SIG-M5 treated with dmso at 0.1 percent for 504 hours (cell line): Measurements from ENCODE around the gene NTMT2.
"Not testable (repeated sequence)": the region's sequence is repeated elsewhere in the genome, so short reads cannot be mapped to it uniquely, and the experiment has no call there.

Experiments
- DNase-seq: peaks from one replicate; lab custom pipeline; 2025; ENCODE audit not compliant: unreplicated experiment; lab: John Stamatoyannopoulos, UW

NTMT2 gene

DNA sequence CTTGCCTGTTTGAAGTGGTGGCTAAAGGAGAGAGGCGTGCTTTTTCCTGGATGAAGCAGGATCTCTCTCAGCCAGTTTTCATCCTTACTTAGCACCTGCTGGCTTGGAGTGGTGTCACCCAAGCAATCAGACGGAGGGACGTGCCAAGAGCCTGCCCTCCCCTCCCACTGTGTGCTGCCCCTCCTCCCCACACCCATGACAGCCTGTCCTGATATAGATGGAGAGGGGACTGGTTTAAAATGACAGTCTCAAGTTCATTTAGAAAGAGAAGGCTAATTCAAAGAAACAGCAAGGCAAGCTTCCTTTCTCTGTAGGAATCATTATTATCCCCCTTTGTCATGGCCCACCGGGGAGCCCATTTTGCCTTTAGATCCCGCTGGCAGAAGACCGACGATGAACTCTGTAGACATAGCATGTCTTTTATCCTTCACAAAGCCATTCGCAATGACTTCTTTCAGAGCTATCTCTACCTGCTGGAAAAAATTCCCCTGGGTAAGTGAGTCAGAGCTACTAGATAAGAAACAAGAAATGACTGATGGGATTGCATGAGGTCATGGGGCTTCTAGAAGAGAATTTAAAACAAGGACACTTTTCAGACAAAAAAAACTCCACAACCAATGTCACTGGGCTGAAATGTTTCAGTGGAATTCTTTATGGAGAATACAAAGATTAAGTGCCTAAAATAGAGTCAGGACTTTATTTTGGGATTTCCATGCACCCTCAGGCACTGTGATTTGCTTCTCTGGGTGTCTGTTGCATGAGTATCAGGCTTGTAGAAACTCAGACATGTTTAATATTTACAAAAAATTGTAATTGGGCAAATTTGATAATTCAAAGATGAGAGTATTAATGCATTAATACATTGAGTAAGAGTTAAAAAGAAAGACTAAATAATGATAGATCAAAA, at the start of gene NTMT2:
Gene NTMT2, plus strand, starts transcription at position 190 of the 907 bp plus-strand sequence. Its CDS starts 149 bp downstream, at position 339.
- DNase-seq: no peak

DNA sequence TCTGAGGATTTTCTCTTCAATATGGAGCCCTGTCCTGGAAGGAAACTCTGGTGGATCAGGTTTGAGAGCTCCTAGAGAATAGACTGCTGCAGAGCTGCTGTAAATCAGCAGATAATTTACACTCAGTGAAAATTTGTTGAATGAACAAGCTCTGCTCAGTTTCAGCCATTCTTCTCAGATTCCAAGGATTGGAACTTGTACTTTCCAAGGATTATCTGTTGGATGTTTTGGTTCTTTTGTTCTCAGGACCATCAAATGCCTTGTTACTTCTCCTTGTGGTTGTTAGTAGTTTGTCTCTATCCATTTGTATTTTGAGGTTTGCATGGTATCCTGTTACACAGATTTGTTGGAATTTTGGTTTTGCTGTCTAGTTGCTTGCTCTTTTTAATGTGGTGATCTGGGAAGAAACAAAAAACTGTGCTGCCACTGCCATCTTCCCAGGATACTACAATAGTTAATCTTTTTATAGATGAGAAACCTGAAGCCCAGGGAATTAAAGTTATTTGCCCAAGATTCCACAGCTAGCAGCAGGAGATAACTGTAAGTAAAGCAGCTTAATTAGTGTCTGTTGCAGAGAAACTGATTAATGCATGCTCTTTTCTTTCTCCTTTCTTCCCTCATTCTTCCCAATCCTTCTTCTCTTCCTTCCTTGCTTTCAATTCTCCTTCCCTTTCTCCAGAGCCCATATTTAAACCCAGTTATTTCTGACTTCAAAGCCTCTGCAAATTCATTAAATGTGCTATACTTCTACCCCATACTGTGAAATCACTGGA, 49.6 kb upstream of the NTMT2 start:
- DNase-seq: no peak

DNA sequence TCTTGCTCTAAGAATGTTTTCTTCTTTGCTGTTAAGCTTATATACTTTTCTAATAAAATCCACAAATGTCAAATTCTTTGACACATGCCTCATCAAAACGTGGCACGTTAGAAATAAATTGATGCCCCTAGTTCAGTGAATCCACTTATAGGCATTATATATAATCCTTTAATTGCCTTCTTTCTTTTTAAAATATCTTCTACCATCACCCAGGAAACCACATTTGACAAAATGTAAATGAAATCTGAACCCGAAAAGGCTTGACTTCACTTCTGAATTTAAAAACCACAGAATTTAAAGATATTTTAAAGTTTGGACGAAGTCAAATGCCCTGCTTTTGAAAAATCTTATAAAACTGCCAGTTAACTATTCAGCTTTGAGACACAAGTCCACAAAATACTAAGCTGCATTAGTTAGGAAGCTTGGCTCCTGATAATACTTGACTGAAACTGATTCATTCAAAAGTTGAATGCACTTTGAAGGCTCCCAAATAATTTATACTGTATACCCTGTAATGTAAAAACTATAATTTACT, 48.9 kb upstream of the NTMT2 start:
- no peak for DNase-seq

DNA sequence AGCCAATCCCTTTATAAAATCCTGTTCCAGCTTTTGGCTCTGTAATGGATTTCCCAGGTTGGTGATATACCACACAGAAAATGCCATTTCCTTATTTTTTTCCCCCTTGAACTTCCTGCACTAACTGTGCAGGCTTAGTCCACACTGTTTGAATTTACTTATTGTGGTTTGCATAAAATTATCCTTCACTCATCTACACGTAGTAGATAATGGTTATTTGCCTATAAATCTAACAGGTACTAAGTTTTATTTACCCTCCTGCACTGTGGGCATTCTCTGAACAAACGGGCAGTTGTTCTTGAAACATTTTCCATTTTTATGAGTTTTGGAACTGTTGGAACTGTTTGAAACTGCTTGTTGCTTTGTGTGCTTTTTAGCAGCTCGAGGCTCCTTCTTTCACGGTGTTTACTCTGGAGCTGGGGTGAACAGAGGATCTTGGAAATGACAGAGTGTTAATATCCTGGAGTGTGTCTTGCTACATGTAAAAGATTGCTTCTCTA, 48.3 kb upstream of the NTMT2 start:
- DNase-seq: no peak

DNA sequence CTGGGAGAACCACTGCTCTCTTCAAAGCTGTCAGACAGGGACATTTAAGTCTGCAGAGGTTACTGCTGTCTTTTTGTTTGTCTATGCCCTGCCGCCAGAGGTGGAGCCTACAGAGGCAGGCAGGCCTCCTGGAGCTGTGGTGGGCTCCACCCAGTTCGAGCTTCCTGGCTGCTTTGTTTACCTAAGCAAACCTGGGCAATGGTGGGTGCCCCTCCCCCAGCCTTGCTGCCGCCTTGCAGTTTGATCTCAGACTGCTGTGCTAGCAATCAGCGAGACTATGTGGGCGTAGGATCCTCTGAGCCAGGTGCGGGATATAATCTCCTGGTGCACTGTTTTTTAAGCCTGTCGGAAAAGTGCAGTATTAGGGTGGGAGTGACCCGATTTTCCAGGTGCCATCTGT, 32.6 kb upstream of the NTMT2 start:
- not testable (repeated sequence) for DNase-seq

DNA sequence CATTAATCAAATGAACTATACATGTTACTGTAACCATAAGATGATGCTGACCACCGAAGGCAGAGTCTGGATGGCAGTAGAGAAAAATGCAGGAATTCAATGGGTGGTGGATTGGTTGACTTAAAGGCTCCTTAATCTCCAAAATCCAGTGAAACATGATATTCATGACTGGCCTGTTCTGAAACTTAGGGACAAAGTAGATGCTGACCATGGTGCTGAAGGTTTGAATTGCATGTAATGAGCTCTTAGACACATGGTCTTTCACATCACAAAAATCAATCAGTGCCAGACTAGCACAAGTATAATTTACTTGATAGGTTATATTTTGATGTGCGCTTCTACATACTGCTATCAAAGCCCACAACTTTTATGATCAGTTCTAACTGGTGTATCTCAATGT, 30.9 kb upstream of the NTMT2 start:
- peak; percentile 27 for DNase-seq

DNA sequence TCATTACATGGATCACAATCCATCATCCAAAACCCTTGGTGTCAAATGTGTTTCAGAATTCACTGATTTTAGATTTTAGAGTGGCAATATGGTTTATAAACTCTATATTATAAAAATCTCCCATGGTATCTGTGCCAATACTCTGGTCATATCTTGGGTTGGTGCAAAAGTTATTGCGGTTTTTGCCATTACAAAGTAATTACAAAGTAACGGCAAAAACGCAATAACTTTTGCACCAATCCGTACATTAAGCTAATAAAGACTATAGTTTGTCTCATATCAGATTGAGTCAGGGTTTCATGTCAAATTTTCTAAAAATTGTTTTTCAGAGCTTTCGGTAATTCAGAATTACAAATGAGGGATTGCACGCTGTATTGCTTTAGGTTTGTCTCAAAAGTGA, 23.4 kb upstream of the NTMT2 start:
- no peak for DNase-seq

DNA sequence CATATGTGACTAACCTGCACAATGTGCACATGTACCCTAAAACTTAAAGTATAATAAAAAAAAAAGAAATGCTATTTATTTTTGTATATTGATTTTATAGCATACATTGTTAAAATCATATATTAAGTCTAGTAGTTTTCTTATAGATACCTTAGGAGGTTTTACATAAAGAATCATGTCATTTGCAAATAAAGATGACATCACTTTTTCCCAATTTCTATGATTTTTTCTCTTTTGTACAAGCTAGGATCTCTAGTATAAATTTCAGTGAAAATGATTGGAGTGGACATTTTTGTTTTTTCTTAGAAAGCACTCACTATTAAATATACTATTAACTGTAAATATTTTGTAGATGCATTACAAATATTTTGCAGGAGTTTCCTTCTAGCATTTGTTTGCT, 20.5 kb upstream of the NTMT2 start:
- no peak for DNase-seq

DNA sequence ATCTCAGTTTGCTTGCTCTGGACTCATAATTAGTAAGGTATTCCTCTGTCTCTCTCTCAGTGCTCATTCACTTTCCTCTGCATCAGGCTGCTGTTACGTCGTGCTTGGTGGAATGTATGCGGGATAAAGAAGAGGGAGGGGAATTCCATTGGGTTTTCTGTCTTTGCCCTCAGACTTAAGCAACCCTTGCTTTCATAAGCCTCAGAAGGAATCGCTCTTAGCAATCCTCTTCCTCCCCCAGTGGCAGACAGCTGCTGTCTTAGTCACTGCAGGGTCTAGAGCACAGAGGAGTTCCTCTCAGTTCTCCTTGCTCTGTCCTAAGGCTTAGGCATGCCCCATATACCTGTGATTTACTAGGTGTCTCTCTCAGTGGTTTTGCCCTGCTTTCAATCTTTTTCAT, 19.1 kb upstream of the NTMT2 start:
- DNase-seq: no peak

DNA sequence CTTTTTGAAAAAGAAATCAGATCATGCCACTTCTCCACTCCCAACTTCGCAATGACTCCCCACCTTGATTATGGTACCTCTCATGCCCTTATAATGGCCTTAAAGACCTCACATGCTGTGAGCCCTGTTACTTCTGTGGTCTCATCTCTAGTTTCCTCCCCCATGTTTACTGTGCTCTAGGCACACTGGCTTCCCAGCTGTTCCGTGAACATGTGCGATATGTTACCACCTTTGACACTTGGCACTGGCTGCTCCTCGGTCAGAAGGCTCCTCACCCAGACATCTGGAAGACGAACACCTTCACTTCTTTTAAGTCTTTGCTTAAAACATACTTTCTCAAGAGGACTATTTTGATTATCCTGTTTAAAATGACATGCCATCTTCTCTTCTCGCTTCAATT, 14.3 kb upstream of the NTMT2 start:
- DNase-seq: no peak

DNA sequence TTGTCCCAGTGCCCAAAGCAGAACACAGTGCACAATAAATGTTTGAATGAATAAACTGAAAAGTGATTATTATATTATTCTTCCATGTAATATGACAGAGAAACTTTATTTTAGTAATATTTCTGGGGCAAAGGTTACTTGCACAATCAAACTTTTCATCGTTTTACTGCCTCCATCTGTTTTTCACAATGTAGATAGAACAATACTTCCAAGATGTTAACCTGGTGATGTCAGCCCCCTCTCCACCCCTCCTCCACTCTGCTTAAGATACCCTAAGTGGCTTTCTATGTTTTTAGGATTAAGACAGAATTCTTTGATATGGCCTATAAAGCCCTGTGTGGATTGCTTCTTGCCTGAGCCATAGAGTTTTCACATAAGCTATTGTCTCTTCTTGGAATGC, 13.8 kb upstream of the NTMT2 start:
- DNase-seq: no peak

DNA sequence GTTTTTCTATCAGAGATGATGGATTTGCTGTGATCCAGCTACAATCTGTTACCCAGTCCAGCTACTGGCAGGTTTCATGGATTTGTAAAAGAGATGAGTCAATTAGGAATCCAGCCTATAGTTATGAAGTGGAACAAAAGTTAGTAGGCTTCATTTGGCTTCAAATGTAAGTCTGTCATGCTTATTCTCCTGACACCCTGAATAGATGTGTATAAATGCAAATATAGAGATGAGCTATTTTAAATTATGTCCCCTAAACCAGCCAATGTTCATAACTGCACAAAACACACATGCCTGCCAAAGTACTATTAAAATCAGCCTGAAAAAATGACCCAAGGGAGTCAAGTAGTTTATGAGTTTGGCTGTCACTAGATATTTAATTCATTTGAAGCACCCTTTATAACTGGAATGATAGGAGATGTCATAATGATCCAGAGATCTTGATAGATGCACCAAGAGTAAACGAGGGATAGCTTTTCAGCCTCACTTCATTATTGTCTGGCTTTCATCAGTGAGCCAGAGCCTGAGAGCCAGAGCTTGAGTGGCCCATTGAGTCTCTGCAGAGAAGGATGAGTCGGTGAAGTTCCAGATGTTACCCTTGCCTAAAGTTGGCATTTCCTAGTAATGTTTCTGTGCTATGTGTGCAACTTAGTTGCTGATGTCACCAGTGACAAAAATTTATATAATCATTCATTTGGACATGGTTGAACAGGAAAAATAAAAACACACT, 11.8 kb upstream of the NTMT2 start:
- DNase-seq: no peak

DNA sequence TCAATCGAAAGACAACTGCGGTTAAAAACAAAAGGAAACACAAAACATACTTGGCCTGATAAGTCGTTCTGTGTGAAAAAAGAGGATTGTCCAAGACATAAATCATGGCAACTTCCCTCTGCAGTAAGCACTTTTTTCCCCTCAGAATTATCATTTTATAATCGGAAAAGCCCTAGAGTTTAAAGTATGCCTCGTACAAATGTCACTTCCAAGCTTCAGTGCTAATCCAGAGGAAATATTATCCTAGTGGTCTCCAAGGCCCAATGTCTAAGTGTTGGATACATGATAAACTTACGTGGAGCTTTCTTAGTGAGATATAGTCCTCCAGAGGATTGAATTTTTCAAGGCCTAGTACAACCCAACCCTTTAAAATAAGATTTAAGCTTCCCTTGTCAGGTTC, 11.2 kb upstream of the NTMT2 start:
- DNase-seq: no peak

DNA sequence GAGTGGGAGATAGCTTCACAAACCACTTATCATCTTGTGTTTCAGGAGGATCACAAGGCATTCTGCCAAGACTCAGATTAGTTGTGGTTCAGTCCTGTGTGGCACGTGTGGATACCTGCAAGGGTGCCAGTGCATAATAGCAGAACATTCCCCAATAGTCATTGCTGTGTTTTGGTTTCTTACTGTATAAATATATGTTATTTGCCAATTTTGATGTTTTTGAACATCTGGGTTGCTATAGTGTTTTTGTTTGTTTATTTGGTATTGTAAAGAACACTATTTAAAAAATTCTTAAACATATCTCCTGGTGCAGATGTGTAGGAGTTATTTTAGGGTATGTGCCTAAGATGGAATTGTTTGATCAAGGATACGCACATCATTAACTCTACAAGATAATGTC, 5.4 kb upstream of the NTMT2 start:
- no peak for DNase-seq

DNA sequence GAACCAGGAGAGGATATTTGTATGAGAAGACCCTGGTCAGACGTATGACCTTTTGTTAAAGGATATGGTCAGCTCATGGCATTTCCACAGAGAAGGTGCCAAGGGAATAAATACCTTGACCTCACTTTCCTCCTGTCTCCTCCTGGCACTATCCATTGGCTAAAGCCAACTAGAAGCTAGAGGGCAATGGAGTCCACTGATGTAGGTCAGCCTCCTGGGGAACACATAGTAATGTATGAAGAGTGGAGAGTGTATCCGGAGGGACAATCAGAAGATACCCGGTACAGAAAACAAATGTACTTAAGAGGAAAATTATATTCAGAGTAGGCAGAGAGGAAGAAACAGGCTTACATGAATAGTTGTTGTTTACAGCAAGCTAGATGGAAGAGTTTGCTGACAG, 698 bp upstream of the NTMT2 start:
- DNase-seq: no peak

DNA sequence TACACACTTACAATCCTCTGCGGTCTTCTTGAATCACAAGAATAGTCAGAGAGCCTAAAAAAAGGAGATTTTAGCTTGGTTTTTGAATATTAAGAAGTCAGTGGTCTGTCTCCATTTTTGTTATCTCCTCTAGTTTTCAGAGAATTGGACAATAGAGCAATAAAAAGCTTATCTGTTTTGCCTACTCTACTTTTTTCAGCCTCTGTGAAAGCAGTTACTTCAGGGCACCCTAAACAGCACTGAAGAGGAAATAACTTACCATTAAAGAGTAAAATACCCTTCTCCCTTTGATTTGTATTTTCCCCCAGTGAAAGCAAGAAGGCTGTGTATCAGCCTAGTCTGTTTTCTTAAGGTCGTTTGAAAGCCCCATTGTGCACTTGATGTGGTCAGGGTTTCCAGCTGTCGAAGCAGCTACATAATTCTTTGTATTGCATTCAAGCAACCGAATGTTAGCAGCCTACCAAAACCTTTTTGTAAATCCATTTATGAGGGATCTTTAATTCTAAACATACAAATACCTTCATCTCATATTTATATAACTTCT, 1.0 kb downstream of the NTMT2 start:
- DNase-seq: no peak

DNA sequence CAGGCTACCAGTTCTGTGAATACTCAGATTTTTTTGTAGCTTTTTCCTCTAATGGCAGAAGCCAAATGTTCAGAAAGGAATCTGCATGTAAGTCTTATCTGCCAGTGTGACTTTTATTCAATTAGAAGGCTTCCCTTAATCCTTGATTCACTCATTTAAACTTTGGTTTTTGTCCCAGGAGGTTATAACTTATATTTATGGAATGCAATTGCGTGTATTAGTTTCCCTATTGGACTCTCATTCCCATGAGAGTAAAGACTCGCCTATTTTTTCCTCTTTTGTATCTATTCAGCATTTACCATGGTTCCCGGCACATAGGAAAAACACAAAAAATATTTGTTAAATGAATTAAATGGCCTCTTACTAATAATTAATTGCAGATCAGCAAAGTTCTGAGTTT, 3.5 kb downstream of the NTMT2 start:
- DNase-seq: no peak

DNA sequence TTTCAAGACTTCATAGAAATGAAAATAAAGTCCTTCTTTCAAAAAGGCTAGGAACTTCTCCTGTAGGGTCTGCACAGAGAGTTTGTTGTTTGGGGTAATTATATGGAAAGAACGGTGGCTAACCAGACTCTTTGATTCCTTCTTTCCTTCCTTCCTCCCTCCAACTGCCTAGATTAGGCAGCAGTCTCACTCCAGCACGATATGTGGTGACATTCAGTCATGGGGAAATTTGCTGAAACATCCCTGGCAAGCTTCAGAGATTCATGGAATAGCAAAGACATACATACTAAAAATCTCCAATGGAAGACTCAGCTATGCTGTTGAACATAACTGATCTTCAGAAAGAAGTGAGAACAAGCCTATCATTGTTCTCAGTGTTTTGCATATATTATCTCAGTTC, 4.3 kb downstream of the NTMT2 start:
- no peak for DNase-seq

DNA sequence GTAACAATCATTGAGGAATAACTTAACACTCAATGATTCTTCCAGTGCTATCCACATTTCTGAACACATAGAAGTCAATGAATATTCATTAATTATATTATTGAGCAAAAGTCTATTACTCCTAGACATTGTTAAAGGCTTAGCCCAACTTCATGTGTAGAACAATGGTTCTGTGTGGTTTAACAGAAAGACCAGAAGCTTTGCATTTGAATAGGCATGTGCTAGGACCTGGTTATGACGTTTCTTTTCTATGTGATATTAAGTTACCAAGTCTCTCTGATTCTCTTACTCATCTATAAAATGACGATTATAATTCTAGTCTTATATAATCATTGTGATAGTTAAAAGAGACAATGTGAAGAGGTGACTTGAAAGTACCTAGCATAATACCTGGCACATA, 5.2 kb downstream of the NTMT2 start:
- DNase-seq: no peak

DNA sequence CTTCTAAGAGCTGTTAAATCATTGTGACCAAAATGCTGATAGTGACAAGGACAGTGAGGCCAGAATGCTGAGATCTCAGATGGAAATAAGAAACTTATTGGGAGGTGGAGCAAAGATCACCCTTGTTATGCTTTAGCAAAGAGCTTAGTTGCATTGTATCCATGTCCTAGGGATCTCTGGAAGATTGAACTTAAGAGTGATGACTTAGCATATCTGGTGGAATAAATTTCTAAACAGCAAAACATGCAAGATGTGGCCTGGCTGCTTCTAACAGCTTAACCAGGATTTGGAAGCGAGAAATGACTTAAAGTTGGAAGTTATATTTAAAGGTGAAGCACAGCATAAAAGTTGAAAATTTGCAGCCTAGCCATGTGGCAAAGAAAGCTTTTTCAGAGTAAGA, 7.7 kb downstream of the NTMT2 start:
- no peak for DNase-seq

DNA sequence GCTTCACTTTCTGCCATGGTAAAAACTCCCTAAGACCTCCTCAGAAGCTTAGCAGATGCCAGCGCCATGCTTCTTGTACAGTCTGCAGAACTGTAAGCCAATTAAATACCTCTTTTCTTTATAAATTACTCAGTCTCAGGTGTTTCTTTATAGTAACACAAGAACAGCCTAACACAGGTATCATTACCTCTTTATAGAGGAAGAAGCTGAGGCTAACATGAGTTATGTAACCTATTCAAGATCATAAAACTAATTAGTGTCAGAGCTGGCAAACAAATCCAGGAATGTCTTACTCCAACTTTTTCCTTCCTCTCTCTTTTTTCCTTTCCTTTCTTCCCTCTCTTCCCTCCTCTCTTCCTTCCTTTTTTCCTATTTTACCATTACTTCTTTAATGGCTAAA, 9.3 kb downstream of the NTMT2 start:
- no peak for DNase-seq
